Activated gamma-delta T cell (primary cell): ENCODE measurements around the gene PRPF19.

ENCODE experiments used
- DNase-seq: peaks from one replicate; lab custom pipeline; 2025; lab: John Stamatoyannopoulos, UW

Gene PRPF19

GRCh38 chr11:60841797-60842667 is 64.4 kb downstream of the PRPF19 start, which contains the start of gene CCDC86:
Gene CCDC86 (plus strand): TSS chr11:60842113. CDS start chr11:60842125, 12 bp downstream.
- peak; percentile 96 for DNase-seq
